Thymus (tissue), 11 donors: ENCODE data around the gene HECTD1. TPM values are rescaled to one million over a fixed set of nuclear protein-coding genes. Genes with fewer than 3 reads are reported as not detected.

Experiments
- DNase-seq, 9 donors: peaks; one replicate each; pipeline ENCODE4 v3.0.0-alpha.2; 2013; ENCODE audit warnings: low spot score in 9 of 9, low read depth in 6 of 9, missing footprints in 1 of 9
- H3K27ac ChIP-seq, 2 donors: one replicate each; pipeline ENCODE4 v1.5.1; 2013; ENCODE audit warnings: control low read depth in 1 of 2, low read depth in 1 of 2, low read length in 1 of 2, mild to moderate bottlenecking in 1 of 2, moderate library complexity in 1 of 2
- H3K27me3 ChIP-seq, 2 donors: one replicate each; pipeline ENCODE4 v1.5.1; 2013; ENCODE audit warnings: low read length in 1 of 2; ENCODE audit not compliant: control insufficient read depth in 2 of 2, insufficient read depth in 1 of 2
- H3K36me3 ChIP-seq, 2 donors: one replicate each; pipeline ENCODE4 v1.5.1; 2013; ENCODE audit warnings: low read length in 1 of 2, mild to moderate bottlenecking in 1 of 2, moderate library complexity in 1 of 2; ENCODE audit not compliant: control insufficient read depth in 2 of 2, insufficient read depth in 2 of 2
- H3K4me1 ChIP-seq, 2 donors: one replicate each; pipeline ENCODE4 v1.5.1; 2013; ENCODE audit warnings: low read length in 2 of 2; ENCODE audit not compliant: control insufficient read depth in 2 of 2, insufficient read depth in 2 of 2
- H3K4me3 ChIP-seq, 2 donors: one replicate each; pipeline ENCODE4 v1.5.1; 2013; ENCODE audit warnings: low read length in 2 of 2, control low read depth in 1 of 2, mild to moderate bottlenecking in 1 of 2
- H3K9me3 ChIP-seq, 2 donors: one replicate each; pipeline ENCODE4 v1.5.1; 2013; ENCODE audit warnings: low read length in 1 of 2, mild to moderate bottlenecking in 1 of 2; ENCODE audit not compliant: control insufficient read depth in 2 of 2, insufficient read depth in 1 of 2
- WGBS: extraction: QIAGEN DNeasy Blood & Tissue Kit; methylation state at CpG from one replicate; pipeline ENCODE4 v1.1.7; 2013; 5-methylcytosine and 5-hydroxymethylcytosine counted together
- polyA plus RNA-seq: library from polyadenylated mRNA; stranded (reverse); fragments of 200-250 nt; gene quantifications from one replicate; pipeline ENCODE4 v1.2.3, GENCODE V29; 2013
- total RNA-seq: library from RNA; stranded (reverse); fragments of 120-200 nt; gene quantifications from one replicate; pipeline ENCODE4 v1.2.4, GENCODE V29; 2013
- donor health status: healthy.

Gene HECTD1
- total and polyA plus RNA-seq, 2 donors = 46.0 to 74.3 TPM

DNA sequence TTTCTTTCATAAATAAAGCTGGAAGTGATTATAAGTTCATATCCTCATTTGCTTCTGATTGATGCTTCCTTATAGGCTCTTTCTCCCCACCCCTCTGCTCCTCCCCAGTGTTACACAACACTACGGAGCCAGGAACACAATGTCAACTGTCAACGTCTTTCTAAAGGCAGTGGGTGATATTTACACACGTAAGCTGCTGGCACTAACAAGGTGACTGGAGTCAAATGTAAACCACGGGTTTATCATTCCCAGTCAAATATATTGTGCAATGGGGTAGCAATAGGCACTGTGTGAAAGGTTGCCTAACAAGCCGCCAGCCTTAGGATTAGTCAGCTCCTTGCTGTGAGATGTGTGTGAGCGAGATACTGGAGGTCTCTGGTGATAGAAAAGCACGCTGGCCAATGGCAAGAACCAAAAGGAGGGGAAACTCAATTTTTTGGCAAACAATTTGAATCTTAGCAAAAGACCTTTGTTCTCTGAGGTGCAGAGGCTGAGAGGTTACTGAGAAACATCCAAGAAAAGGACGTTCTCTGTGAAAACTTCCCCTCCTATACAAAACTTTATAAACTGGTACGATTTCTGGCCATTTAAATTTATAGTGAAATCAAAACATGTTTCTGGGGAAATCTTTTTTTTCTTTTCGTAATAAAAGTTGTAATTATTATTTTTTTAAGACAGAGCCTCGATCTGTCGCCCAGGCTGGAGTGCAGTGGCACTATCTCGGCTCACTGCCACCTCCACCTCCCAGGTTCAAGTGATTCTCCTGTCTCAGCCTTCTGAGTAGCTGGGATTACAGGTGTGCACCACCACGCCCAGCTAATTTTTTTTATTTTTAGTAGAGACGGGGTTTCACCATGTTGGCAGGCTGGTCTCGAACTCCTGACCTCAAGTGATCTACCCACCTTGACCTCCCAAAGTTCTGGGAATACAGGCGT is 22.3 kb upstream of the HECTD1 start:
- Histone ChIP-seq H3K4me1 (no peaks in the 10 kb centered on the region), H3K27me3 (no peaks in the 10 kb centered on the region), H3K27ac (no peak overlapping the region), H3K4me3 (no peak overlapping the region), H3K9me3 (no peaks in the 10 kb centered on the region), H3K36me3 (no peaks in the 10 kb centered on the region)
- WGBS = 79% methylated on average over 17 of the region's 17 CpGs
- no peak for DNase-seq

DNA sequence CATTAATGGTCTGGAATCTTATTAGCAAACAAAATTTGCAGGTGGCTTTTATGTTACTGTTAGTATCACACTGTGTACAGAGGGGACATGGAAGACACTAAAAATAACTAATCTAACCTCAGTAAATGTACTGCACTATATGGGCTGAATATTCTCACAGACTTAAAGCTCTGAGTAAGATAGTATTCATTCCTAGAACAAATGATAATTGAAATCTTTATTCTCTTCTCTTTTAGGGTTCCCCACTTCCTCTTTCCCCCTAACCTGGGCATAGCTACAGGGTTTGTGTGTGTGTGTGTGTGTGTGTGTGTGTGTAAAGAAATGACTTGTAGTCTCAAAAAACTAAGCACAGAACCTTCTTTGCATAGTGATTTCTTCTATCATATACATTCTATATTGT is 21.4 kb upstream of the HECTD1 start:
- H3K27me3 ChIP-seq = no peaks in the 10 kb centered on the region
- H3K27ac ChIP-seq = no peak overlapping the region
- no peak for DNase-seq

GRCh38 chr14:31228533-31228932 is 20.9 kb upstream of the HECTD1 start:
- Histone ChIP-seq H3K9me3 (no peaks in the 10 kb centered on the region), H3K36me3 (no peaks in the 10 kb centered on the region), H3K4me1 (no peaks in the 10 kb centered on the region), H3K27me3 (no peaks in the 10 kb centered on the region), H3K4me3 (no peak overlapping the region), H3K27ac (no peak overlapping the region)
- DNase-seq = no peak

More for the DNA sequence above, 21.4 kb upstream of the HECTD1 start:
- H3K4me3 ChIP-seq = no peak overlapping the region
- H3K9me3 ChIP-seq = no peaks in the 10 kb centered on the region
- no peaks in the 10 kb centered on the region for H3K4me1 ChIP-seq
- H3K36me3 ChIP-seq = no peaks in the 10 kb centered on the region

DNA sequence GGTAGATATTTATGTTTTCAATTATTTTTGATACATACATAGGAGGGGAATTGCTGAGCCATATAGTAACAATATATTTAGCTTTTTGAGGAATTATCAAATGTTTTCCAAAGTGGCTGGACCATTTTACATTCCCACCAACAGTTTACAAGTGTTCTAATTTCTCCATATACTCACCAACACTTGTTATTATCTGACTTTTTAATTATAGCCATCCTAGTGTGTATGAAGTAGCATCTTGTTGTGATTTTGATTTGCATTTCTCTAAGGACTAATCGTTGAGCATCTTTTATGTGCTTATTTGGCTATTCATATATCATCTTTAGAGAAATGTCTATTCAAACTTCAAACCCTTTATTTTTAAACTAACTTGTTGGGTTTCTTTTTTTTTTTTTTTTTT is 17.2 kb upstream of the HECTD1 start:
- DNase-seq = no peak
- Histone ChIP-seq H3K36me3 (no peaks in the 10 kb centered on the region), H3K9me3 (no peaks in the 10 kb centered on the region), H3K4me1 (no peaks in the 10 kb centered on the region), H3K27me3 (no peaks in the 10 kb centered on the region), H3K4me3 (no peak overlapping the region), H3K27ac (no peak overlapping the region)
- WGBS = 92% methylated on average over 1 of the region's 1 CpG

- no peak overlapping the region for H3K27ac ChIP-seq
- H3K9me3 ChIP-seq = no peaks in the 10 kb centered on the region
- DNase-seq = no peak
- no peaks in the 10 kb centered on the region for H3K4me1 ChIP-seq
- no peaks in the 10 kb centered on the region for H3K27me3 ChIP-seq
- H3K4me3 ChIP-seq = no peak overlapping the region
- 96% methylated on average over 3 of the region's 3 CpGs for WGBS
- no peaks in the 10 kb centered on the region for H3K36me3 ChIP-seq
These were observed 15.7 kb upstream of the HECTD1 start for GRCh38 chr14:31223331-31223730.

DNA sequence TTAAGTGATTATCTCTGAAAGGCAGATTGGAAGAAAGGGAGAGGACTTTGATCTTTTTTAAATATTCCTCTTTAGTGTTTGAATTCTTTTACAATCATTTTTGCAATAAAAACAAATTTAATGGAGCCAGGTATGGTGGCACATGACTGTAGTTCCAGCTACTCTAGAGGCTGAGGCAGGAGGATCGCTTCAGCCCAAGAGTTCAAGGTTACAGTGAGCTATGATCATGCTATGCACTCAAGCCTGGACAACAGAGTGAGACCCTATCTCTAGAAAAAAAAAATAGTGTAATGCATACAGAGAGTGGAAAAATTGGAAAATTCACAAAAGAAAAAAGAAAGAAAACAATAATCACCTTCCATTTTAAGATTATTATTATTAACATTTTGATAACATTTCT is 15.2 kb upstream of the HECTD1 start:
- 98% methylated on average over 1 of the region's 1 CpG for WGBS
- Histone ChIP-seq H3K4me3 (no peak overlapping the region), H3K27ac (no peak overlapping the region), H3K4me1 (no peaks in the 10 kb centered on the region), H3K36me3 (no peaks in the 10 kb centered on the region), H3K27me3 (no peaks in the 10 kb centered on the region), H3K9me3 (no peaks in the 10 kb centered on the region)
- DNase-seq = no peak

DNA sequence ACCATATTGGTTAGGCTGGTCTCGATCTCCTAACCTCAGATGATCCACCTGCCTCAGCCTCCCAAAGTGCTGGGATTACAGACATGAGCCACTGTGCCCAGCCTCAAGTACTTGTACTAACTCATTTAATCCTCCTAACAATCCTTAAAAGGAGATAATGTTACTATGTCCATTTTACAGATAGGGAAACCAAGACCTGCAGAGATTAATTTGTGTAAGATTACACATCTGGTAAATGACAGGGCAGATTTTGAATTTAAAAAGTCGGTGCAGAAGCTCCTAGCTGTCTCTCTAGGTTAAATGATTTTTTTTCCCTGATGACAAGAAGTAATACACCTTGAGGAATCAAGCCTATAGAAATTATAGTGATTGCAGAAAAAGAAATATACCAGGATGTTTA is 13.7 kb upstream of the HECTD1 start:
- no peaks in the 10 kb centered on the region for H3K9me3 ChIP-seq
- no peak overlapping the region for H3K27ac ChIP-seq
- no peak overlapping the region for H3K4me3 ChIP-seq
- no peaks in the 10 kb centered on the region for H3K27me3 ChIP-seq
- WGBS = 96% methylated on average over 2 of the region's 2 CpGs
- no peaks in the 10 kb centered on the region for H3K4me1 ChIP-seq
- no peak for DNase-seq
- H3K36me3 ChIP-seq = no peaks in the 10 kb centered on the region

GRCh38 chr14:31219169-31219568 is 11.6 kb upstream of the HECTD1 start:
- H3K4me3 ChIP-seq = no peak overlapping the region
- no peaks in the 10 kb centered on the region for H3K36me3 ChIP-seq
- no peaks in the 10 kb centered on the region for H3K9me3 ChIP-seq
- no peak for DNase-seq
- no peaks in the 10 kb centered on the region for H3K4me1 ChIP-seq
- H3K27ac ChIP-seq = no peak overlapping the region
- no peaks in the 10 kb centered on the region for H3K27me3 ChIP-seq
- 97% methylated on average over 3 of the region's 3 CpGs for WGBS

DNA sequence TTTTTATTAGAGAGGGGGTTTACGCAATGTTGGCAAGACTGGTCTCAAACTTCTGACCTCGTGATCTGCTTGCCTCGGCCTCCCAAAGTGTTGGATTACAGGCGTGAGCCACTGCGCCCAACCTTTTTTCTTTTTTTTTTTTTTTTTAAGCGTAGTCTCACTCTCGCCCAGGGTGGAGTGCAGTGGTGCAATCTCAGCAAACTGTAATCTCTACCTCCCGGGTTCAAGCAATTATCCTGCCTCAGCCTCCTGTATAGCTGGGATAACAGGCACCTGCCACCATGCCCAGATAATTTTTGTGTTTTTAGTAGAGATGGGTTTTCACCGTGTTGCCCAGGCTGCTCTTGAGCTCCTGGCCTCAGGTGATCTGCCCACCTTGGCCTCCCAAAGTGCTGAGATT is 8.8 kb upstream of the HECTD1 start:
- Histone ChIP-seq H3K9me3 (no peaks in the 10 kb centered on the region), H3K27me3 (no peaks in the 10 kb centered on the region), H3K4me1 (no peaks in the 10 kb centered on the region), H3K36me3 (no peaks in the 10 kb centered on the region), H3K4me3 (no peak overlapping the region), H3K27ac (no peak overlapping the region)
- 98% methylated on average over 9 of the region's 9 CpGs for WGBS
- DNase-seq = no peak
